ENCODE data around the gene PTGDS. TPM values are rescaled to one million over a fixed set of nuclear protein-coding genes. Genes with fewer than 3 reads are reported as not detected.

PTGDS gene
- total RNA-seq, 1 donor from 2014 or later: 5.0 TPM

DNA sequence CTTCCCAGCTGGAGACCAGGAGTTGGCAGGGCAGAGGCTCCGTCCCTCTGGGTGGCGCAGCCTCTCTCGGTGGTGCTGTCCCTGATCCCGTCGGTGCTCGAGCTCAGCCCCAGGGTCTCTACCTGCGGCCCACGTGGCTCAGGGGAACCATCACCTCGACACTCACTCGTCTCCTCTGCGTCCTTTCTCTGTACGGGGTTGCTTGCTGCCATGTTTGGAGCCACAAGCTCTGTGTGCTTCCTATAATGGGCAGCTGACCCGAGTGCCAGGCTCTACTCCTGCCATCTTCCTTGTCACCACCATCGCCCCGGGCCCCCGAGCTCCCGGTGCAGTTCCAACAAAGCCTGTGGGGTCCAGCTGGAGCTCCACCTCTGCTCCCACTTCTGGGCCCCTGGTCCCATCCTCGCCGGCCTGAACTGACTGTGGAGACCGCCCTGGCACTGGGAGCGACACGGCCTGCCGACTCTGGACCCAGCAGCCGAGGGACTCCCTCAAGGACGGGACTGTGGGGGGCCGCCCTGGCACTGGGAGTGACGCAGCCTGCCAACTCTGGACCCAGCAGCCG lies 37.8 kb upstream of the PTGDS start:
- Histone ChIP-seq H3K4me1 (ENCODE audit: insufficient read depth, low read length) (peaks cover 9% of the 10 kb centered on the region), H2AFZ (ENCODE audit: low read depth, low read length) (no peak overlapping the region), H3K27me3 (ENCODE audit: insufficient read depth, low read length) (no peaks in the 10 kb centered on the region), H3K27ac (ENCODE audit: low read depth, low read length) (no peak overlapping the region), H3K4me3 (ENCODE audit: insufficient read depth, low read depth, low read length) (no peak overlapping the region), H4K20me1 (ENCODE audit: insufficient read depth, low read length) (peaks cover 42% of the 10 kb centered on the region), H3K9ac (ENCODE audit: low read length) (no peak overlapping the region), H3K79me2 (ENCODE audit: insufficient read depth, low read length) (peaks cover 47% of the 10 kb centered on the region), H3K9me3 (ENCODE audit: insufficient read depth, low read depth, low read length) (no peaks in the 10 kb centered on the region), H3K4me2 (ENCODE audit: low read length) (no peak overlapping the region), H3K36me3 (ENCODE audit: insufficient read depth, low read length) (no peaks in the 10 kb centered on the region)
- Mint-ChIP-seq H3K36me3 (ENCODE audit: low read depth, unreplicated experiment) (peaks cover 6% of the 10 kb centered on the region), H3K27me3 (ENCODE audit: low read depth, unreplicated experiment) (no peaks in the 10 kb centered on the region), H3K27ac (ENCODE audit: unreplicated experiment) (no peak overlapping the region), H3K9me3 (ENCODE audit: unreplicated experiment) (no peaks in the 10 kb centered on the region), H3K4me1 (ENCODE audit: low read depth, unreplicated experiment) (no peaks in the 10 kb centered on the region), H3K4me3 (ENCODE audit: unreplicated experiment) (no peak overlapping the region)
- DNase-seq (ENCODE audit: low read depth): no peak
- TF ChIP-seq, protein P1, sequence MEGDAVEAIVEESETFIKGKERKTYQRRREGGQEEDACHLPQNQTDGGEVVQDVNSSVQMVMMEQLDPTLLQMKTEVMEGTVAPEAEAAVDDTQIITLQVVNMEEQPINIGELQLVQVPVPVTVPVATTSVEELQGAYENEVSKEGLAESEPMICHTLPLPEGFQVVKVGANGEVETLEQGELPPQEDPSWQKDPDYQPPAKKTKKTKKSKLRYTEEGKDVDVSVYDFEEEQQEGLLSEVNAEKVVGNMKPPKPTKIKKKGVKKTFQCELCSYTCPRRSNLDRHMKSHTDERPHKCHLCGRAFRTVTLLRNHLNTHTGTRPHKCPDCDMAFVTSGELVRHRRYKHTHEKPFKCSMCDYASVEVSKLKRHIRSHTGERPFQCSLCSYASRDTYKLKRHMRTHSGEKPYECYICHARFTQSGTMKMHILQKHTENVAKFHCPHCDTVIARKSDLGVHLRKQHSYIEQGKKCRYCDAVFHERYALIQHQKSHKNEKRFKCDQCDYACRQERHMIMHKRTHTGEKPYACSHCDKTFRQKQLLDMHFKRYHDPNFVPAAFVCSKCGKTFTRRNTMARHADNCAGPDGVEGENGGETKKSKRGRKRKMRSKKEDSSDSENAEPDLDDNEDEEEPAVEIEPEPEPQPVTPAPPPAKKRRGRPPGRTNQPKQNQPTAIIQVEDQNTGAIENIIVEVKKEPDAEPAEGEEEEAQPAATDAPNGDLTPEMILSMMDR (IDR thresholded peaks at IDR 0.05; ENCODE audit: insufficient read depth, low read depth, low read length): no peak
- no peak for TF ChIP-seq EZH2 (IDR thresholded peaks at IDR 0.05; ENCODE audit: insufficient read depth, low read length)
- no peak for FAIRE-seq

DNA sequence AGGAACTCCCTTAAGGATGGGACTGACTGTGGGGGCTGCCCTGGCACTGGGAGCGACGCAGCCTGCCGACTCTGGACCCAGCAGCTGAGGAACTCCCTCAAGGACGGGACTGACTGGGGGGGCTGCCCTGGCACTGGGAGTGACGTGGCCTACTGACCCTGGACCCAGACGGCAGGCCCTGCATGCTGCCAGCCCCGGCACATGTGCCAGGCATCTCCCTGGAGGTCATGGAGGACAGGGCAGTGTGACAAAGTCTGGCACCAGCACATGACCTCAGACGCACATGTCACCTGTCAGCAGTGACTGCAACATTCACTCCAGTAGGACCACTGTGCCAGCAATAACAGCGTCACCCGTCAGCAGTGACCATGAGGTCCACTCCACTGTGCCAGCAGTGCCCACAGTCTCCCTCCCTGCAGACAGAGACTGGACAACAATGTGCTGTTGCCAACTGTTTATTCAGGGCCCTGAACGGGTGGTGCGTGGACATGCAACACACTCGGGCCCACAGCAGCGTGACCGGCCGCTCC lies 37.2 kb upstream of the PTGDS start:
- DNase-seq (ENCODE audit: low read depth): no peak

More for the DNA sequence above, 37.2 kb upstream of the PTGDS start:
- no peak overlapping the region for H3K4me3 ChIP-seq (ENCODE audit: insufficient read depth, low read depth, low read length)
- H3K36me3 ChIP-seq (ENCODE audit: insufficient read depth, low read length): no peaks in the 10 kb centered on the region
- no peak for FAIRE-seq
- Mint-ChIP-seq H3K27ac (ENCODE audit: unreplicated experiment) (no peak overlapping the region), H3K9me3 (ENCODE audit: unreplicated experiment) (no peaks in the 10 kb centered on the region), H3K4me1 (ENCODE audit: low read depth, unreplicated experiment) (no peaks in the 10 kb centered on the region), H3K4me3 (ENCODE audit: unreplicated experiment) (no peak overlapping the region), H3K36me3 (ENCODE audit: low read depth, unreplicated experiment) (peaks cover 6% of the 10 kb centered on the region), H3K27me3 (ENCODE audit: low read depth, unreplicated experiment) (no peaks in the 10 kb centered on the region)
- no peak overlapping the region for H3K27ac ChIP-seq (ENCODE audit: low read depth, low read length)
- H3K4me2 ChIP-seq (ENCODE audit: low read length): no peak overlapping the region
- H2AFZ ChIP-seq (ENCODE audit: low read depth, low read length): no peak overlapping the region
- peaks cover 44% of the 10 kb centered on the region for H4K20me1 ChIP-seq (ENCODE audit: insufficient read depth, low read length)
- TF ChIP-seq EZH2 (IDR thresholded peaks at IDR 0.05; ENCODE audit: insufficient read depth, low read length): no peak
- TF ChIP-seq, protein P1 (IDR thresholded peaks at IDR 0.05; ENCODE audit: insufficient read depth, low read depth, low read length): no peak
- H3K9ac ChIP-seq (ENCODE audit: low read length): no peak overlapping the region
- no peaks in the 10 kb centered on the region for H3K9me3 ChIP-seq (ENCODE audit: insufficient read depth, low read depth, low read length)
- no peaks in the 10 kb centered on the region for H3K27me3 ChIP-seq (ENCODE audit: insufficient read depth, low read length)
- H3K79me2 ChIP-seq (ENCODE audit: insufficient read depth, low read length): peaks cover 47% of the 10 kb centered on the region
- H3K4me1 ChIP-seq (ENCODE audit: insufficient read depth, low read length): peaks cover 9% of the 10 kb centered on the region
